ENCODE data around the gene PFKM.

The PFKM gene

GRCh38 chr12:48119078-48119833 lies at the start of gene PFKM:
Gene PFKM, plus strand, starts transcription at chr12:48119364. Its CDS starts 3,411 bp downstream, at chr12:48122775.
- no peak for TF ChIP-seq Cebpa-rat (IDR thresholded peaks at IDR 0.05)
- Histone ChIP-seq H3K36me3 (peaks cover 18 to 27% (median 23%) of the 10 kb centered on the region in 11 experiments), H3K27me3 (no peaks in the 10 kb centered on the region), H3K4me3 (peak within 1 kb of the TSS; percentile 65 to 85 (median 76)), H3K4me2 (peak within 1 kb of the TSS; percentile 76 to 96 (median 90)), H3K27ac (peak within 1 kb of the TSS; percentile 8 to 80 (median 72); a peak in 21 of 22 replicates), H4K20me1 (no peaks in the 10 kb centered on the region), H3K4me1 (peaks cover 18 to 37% (median 25%) of the 10 kb centered on the region in 10 experiments), H3K9ac (peak within 1 kb of the TSS; percentile 73 to 82 (median 80)), H3K9me3 (replicated peaks in 1 of 11) (no peaks in the 10 kb centered on the region)

GRCh38 chr12:48070033-48070432 lies 49.1 kb upstream of the PFKM start:
- no peak overlapping the region for H3K4me3 ChIP-seq
- H3K27me3 ChIP-seq = no peaks in the 10 kb centered on the region
- H3K4me1 ChIP-seq = no peaks in the 10 kb centered on the region
- H3K36me3 ChIP-seq = peaks cover 97 to 100% (median 99%) of the 10 kb centered on the region in 11 experiments
- no peak overlapping the region for H3K27ac ChIP-seq
- no peaks in the 10 kb centered on the region; a peak in 1 of 22 replicates for H4K20me1 ChIP-seq
- H3K4me2 ChIP-seq = no peak overlapping the region
- H3K9ac ChIP-seq = no peak overlapping the region
- no peak for TF ChIP-seq Cebpa-rat (IDR thresholded peaks at IDR 0.05)
- H3K9me3 ChIP-seq (replicated peaks in 1 of 11) = no peaks in the 10 kb centered on the region

GRCh38 chr12:48070731-48071130 lies 48.4 kb upstream of the PFKM start:
- no peak for TF ChIP-seq Cebpa-rat (IDR thresholded peaks at IDR 0.05)
- no peaks in the 10 kb centered on the region; a peak in 1 of 22 replicates for H4K20me1 ChIP-seq
- H3K36me3 ChIP-seq = peaks cover 92 to 100% (median 99%) of the 10 kb centered on the region in 11 experiments
- H3K9me3 ChIP-seq (replicated peaks in 1 of 11) = no peaks in the 10 kb centered on the region
- no peak overlapping the region for H3K9ac ChIP-seq
- no peak overlapping the region for H3K4me2 ChIP-seq
- H3K4me1 ChIP-seq = no peaks in the 10 kb centered on the region; a peak in 1 of 20 replicates
- no peak overlapping the region for H3K4me3 ChIP-seq
- H3K27ac ChIP-seq = no peak overlapping the region
- no peaks in the 10 kb centered on the region for H3K27me3 ChIP-seq

- H3K27ac ChIP-seq = no peak overlapping the region
- no peaks in the 10 kb centered on the region; a peak in 1 of 20 replicates for H3K4me1 ChIP-seq
- no peaks in the 10 kb centered on the region for H3K27me3 ChIP-seq
- no peaks in the 10 kb centered on the region for H3K9me3 ChIP-seq (replicated peaks in 1 of 11)
- H3K36me3 ChIP-seq = peaks cover 81 to 100% (median 95%) of the 10 kb centered on the region in 11 experiments
- no peak overlapping the region for H3K4me2 ChIP-seq
- H3K9ac ChIP-seq = no peak overlapping the region
- no peak overlapping the region for H3K4me3 ChIP-seq
- H4K20me1 ChIP-seq = no peaks in the 10 kb centered on the region; a peak in 1 of 22 replicates
- no peak for TF ChIP-seq Cebpa-rat (IDR thresholded peaks at IDR 0.05)
Observed at GRCh38 chr12:48071808-48072207, 47.4 kb upstream of the PFKM start.

DNA sequence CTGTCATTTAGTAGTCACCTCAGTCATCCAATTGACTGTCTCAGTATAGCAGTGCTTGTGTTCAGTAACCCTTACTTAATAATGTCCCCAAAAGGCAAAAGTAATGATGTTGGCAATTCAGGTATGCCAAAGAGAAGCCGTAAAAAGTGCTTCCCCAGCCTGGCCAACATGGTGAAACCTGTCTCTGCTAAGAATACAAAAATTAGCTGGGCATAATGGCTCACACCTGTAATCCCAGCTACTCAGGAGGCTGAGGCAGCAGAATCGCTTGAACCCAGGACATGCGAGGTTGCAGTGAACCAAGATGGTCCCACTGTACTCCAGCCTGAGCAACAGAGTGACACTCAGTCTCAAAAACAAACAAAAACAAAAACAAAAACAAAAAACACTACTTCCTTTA lies 46.9 kb upstream of the PFKM start:
- no peak overlapping the region for H3K4me2 ChIP-seq
- peaks cover 76 to 100% (median 94%) of the 10 kb centered on the region in 11 experiments for H3K36me3 ChIP-seq
- H3K27ac ChIP-seq = no peak overlapping the region
- H3K4me1 ChIP-seq = no peaks in the 10 kb centered on the region; a peak in 1 of 20 replicates
- TF ChIP-seq Cebpa-rat (IDR thresholded peaks at IDR 0.05) = no peak
- peaks cover 0 to under 1% (median 0%) of the 10 kb centered on the region in 11 experiments; a peak in 1 of 22 replicates for H3K9me3 ChIP-seq (replicated peaks in 1 of 11)
- no peak overlapping the region for H3K9ac ChIP-seq
- H4K20me1 ChIP-seq = no peaks in the 10 kb centered on the region; a peak in 1 of 22 replicates
- H3K4me3 ChIP-seq = no peak overlapping the region
- no peaks in the 10 kb centered on the region for H3K27me3 ChIP-seq

DNA sequence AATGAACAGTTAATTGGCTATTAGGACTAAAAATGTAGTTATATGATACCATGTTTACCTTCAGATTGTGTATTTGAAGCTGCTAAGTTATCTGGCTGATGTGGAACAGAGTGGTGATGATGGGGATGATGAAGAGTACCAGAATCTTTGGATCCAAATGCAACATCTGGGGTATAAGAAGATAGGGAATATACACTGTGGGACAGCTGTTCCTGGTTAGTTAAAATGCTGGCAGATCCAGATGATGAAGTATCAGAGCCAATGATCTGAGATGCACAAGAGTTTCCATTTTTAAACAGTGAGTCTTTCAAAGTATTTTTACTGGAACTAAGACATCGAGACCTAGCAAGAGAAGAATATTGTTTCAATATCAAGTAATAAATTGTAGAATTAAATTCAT lies 44.9 kb upstream of the PFKM start:
- Histone ChIP-seq H3K27ac (no peak overlapping the region), H3K4me3 (no peak overlapping the region), H3K9ac (no peak overlapping the region), H3K27me3 (no peaks in the 10 kb centered on the region), H4K20me1 (no peaks in the 10 kb centered on the region; a peak in 1 of 22 replicates), H3K4me2 (no peak overlapping the region), H3K4me1 (peaks cover 0 to 5% (median 0%) of the 10 kb centered on the region in 10 experiments; a peak in 1 of 20 replicates), H3K9me3 (replicated peaks in 1 of 11) (peaks cover 4 to 7% (median 6%) of the 10 kb centered on the region in 11 experiments; a peak in 9 of 22 replicates), H3K36me3 (peaks cover 73 to 98% (median 89%) of the 10 kb centered on the region in 11 experiments)
- TF ChIP-seq Cebpa-rat (IDR thresholded peaks at IDR 0.05) = no peak

DNA sequence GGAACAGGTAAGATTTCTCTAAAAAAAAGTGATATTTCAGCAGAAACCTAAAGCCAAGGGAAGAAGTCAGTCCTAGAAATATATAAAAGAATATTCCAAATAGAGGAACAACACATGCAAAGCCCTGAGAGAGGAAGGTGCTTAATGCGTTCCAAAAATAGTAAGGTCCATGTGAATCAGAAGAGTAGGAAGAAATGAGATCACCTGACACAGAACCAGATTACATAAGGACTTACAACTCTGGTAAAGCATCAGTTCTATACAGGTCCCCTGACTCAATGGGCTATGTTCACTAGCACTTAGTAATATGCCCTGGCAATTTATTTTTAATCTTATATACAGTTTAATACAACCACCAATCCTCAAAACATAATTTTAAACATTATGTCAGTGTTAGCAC lies 43.3 kb upstream of the PFKM start:
- Histone ChIP-seq H3K36me3 (peaks cover 69 to 98% (median 87%) of the 10 kb centered on the region in 11 experiments), H3K27ac (no peak overlapping the region)

GRCh38 chr12:48077111-48077510 lies 42.1 kb upstream of the PFKM start:
- Histone ChIP-seq H3K27ac (no peak overlapping the region), H3K27me3 (no peaks in the 10 kb centered on the region), H3K4me3 (no peak overlapping the region), H4K20me1 (no peaks in the 10 kb centered on the region; a peak in 1 of 22 replicates), H3K9me3 (replicated peaks in 1 of 11) (peaks cover 4 to 7% (median 6%) of the 10 kb centered on the region in 11 experiments; a peak in 9 of 22 replicates), H3K4me1 (peaks cover 0 to 5% (median 0%) of the 10 kb centered on the region in 10 experiments; a peak in 1 of 20 replicates), H3K9ac (no peak overlapping the region), H3K4me2 (no peak overlapping the region), H3K36me3 (peaks cover 69 to 98% (median 87%) of the 10 kb centered on the region in 11 experiments)
- no peak for TF ChIP-seq Cebpa-rat (IDR thresholded peaks at IDR 0.05)

More for the DNA sequence above, 43.3 kb upstream of the PFKM start:
- peaks cover 0 to 5% (median 0%) of the 10 kb centered on the region in 10 experiments; a peak in 1 of 20 replicates for H3K4me1 ChIP-seq
- H3K4me3 ChIP-seq = no peak overlapping the region
- no peaks in the 10 kb centered on the region for H3K27me3 ChIP-seq
- no peaks in the 10 kb centered on the region for H4K20me1 ChIP-seq
- peaks cover 4 to 7% (median 6%) of the 10 kb centered on the region in 11 experiments; a peak in 9 of 22 replicates for H3K9me3 ChIP-seq (replicated peaks in 1 of 11)
- no peak for TF ChIP-seq Cebpa-rat (IDR thresholded peaks at IDR 0.05)
- H3K4me2 ChIP-seq = no peak overlapping the region
- H3K9ac ChIP-seq = no peak overlapping the region

DNA sequence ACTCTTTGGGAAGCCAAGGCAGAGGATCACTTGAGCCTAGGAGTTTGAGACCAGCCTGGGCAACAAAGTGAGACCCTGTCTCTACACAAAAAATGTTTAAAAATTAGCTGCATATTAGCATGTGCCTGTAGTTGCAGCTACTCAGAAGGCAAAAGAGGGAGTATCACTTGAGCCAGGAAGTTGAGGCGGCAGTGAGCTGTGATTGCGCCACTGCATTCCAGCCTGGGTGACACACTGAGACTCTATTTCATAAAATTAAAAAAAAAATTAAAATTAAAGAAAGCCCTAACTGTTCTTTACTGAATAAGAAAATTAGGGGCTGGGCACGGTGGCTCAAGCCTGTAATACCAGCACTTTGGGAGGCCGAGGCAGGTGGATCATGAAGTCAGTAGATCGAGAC lies 40.3 kb upstream of the PFKM start:
- Histone ChIP-seq H3K9me3 (replicated peaks in 1 of 11) (peaks cover 4 to 7% (median 6%) of the 10 kb centered on the region in 11 experiments; a peak in 9 of 22 replicates), H3K36me3 (peaks cover 68 to 98% (median 87%) of the 10 kb centered on the region in 11 experiments), H3K4me3 (no peak overlapping the region), H4K20me1 (no peaks in the 10 kb centered on the region; a peak in 1 of 22 replicates), H3K4me1 (peaks cover 0 to 5% (median 0%) of the 10 kb centered on the region in 10 experiments; a peak in 1 of 20 replicates), H3K4me2 (no peak overlapping the region), H3K27me3 (no peaks in the 10 kb centered on the region), H3K27ac (no peak overlapping the region), H3K9ac (no peak overlapping the region)
- TF ChIP-seq Cebpa-rat (IDR thresholded peaks at IDR 0.05) = no peak
